ENCODE results near the gene RNF146. TPM values are rescaled to one million over a fixed set of nuclear protein-coding genes. Genes with fewer than 3 reads are reported as not detected.

Gene RNF146, protein sequence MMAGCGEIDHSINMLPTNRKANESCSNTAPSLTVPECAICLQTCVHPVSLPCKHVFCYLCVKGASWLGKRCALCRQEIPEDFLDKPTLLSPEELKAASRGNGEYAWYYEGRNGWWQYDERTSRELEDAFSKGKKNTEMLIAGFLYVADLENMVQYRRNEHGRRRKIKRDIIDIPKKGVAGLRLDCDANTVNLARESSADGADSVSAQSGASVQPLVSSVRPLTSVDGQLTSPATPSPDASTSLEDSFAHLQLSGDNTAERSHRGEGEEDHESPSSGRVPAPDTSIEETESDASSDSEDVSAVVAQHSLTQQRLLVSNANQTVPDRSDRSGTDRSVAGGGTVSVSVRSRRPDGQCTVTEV
- total RNA-seq (10 to 100 TPM; 12.5 to 14.1 TPM), total RNA-seq (10.1 to 51.7 (median 28.8) reads per million in 172 experiments)
- polyA plus RNA-seq (2013, experiment 1 of 2) = 35.5 TPM
- 26.9 TPM for polyA plus RNA-seq (2013, experiment 2 of 2)

DNA sequence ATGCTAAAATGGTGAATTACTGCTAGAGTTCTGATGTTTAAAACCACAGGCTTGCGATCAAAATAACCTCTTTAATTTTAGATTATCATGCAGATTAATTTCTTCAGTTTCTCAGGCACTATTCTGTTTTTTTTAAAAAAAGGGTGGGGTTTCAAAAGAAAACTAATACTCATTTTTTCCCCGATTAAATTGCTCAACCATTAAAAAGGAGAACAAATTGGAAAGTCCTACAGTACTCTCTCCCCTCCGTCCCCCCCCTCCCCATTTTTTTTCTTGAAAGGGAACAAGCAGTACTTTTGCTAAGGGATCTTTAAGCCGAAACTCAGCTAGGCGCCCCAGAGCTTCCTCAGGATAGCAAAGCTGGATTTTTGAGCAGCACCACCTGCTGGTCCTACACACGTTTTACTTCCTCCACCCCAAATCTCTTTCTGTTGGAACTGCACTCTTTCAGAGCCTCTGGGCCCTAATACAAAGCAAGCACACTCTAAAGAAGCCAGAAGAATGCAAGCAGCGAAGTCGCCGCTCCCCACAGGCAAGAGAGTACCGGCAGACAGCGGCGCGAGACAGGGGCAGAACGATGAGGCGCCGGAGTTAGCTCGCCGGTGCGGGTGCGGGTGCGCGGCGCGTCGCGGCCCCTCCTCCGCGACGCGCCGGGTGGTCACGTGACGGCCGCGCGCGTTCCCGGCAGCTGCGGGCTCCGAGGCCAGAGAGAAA, at the start of gene RNF146:
Gene RNF146, plus strand, starts transcription at position 687 of the 714 bp plus-strand sequence. CDS start 13,475 bp downstream, outside the sequence.
- Mint-ChIP-seq H3K27ac (peak within 1 kb of the TSS; percentile 96), H3K9me3 (no peaks in the 10 kb centered on the region)
- ATAC-seq (ENCODE audit: poor library complexity) = peak; percentile 74

DNA sequence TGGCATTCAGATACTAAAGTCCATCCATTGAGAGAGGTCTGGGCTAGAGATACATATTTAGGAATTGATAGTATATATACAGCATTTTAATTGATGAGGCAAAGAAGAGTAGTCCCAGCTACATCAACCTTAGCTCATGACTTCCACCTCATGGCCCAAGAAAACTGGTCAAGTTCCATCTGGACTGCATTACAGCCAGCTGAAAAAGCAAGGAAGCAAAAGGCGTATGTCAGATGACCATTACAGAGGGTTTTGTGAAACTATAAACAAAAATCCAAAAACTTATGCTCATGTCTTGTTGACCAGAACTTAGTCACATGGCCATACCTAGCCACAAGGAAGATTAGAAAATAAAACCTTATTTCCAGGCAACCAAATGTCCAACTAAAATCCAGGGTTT, 46.8 kb upstream of the RNF146 start:
- H3K27me3 ChIP-seq (ENCODE audit: control insufficient read depth in 1 of 2, insufficient read depth in 2 of 2, low read length in 2 of 2) = peaks cover 0 to 4% of the 10 kb centered on the region in 2 experiments
- Mint-ChIP-seq H3K9me3 (no peaks in the 10 kb centered on the region), H3K36me3 (ENCODE audit: low read depth) (no peaks in the 10 kb centered on the region), H3K4me3 (no peak overlapping the region), H3K4me1 (ENCODE audit: low read depth) (no peaks in the 10 kb centered on the region), H3K27me3 (peaks cover 48% of the 10 kb centered on the region), H3K27ac (no peak overlapping the region)
- ATAC-seq (ENCODE audit: poor library complexity) = no peak
- no peak overlapping the region for H3K27ac ChIP-seq (ENCODE audit: low read depth in 1 of 2, low read length in 2 of 2)
- H3K4me3 ChIP-seq (ENCODE audit: low read length) = no peak overlapping the region
- intact Hi-C loops (cut with DNase I, micrococcal nuclease) = no loop called here
- H3K36me3 ChIP-seq (ENCODE audit: insufficient read depth, low read length) = no peaks in the 10 kb centered on the region
- H3K4me1 ChIP-seq (ENCODE audit: insufficient read depth, low read length) = no peaks in the 10 kb centered on the region
- no peak for DNase-seq
- H3K9me3 ChIP-seq (ENCODE audit: control insufficient read depth in 1 of 2, insufficient read depth in 1 of 2, low read length in 2 of 2) = peaks cover 0 to 1% of the 10 kb centered on the region in 2 experiments
- ChIA-PET POLR2A (no interaction called here), CTCF (no interaction called here)
- TF ChIP-seq, protein P1, sequence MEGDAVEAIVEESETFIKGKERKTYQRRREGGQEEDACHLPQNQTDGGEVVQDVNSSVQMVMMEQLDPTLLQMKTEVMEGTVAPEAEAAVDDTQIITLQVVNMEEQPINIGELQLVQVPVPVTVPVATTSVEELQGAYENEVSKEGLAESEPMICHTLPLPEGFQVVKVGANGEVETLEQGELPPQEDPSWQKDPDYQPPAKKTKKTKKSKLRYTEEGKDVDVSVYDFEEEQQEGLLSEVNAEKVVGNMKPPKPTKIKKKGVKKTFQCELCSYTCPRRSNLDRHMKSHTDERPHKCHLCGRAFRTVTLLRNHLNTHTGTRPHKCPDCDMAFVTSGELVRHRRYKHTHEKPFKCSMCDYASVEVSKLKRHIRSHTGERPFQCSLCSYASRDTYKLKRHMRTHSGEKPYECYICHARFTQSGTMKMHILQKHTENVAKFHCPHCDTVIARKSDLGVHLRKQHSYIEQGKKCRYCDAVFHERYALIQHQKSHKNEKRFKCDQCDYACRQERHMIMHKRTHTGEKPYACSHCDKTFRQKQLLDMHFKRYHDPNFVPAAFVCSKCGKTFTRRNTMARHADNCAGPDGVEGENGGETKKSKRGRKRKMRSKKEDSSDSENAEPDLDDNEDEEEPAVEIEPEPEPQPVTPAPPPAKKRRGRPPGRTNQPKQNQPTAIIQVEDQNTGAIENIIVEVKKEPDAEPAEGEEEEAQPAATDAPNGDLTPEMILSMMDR (IDR thresholded peaks at IDR 0.05) = no peak

More for the DNA sequence above, at the start of gene RNF146:
- Histone ChIP-seq H3K27me3 (ENCODE audit: control insufficient read depth in 1 of 2, insufficient read depth in 2 of 2, low read length in 2 of 2) (no peaks in the 10 kb centered on the region), H3K36me3 (ENCODE audit: insufficient read depth, low read length) (no peaks in the 10 kb centered on the region), H3K4me1 (ENCODE audit: insufficient read depth, low read length) (no peaks in the 10 kb centered on the region), H3K4me3 (ENCODE audit: low read length) (peak within 1 kb of the TSS; percentile 79), H3K9me3 (ENCODE audit: control insufficient read depth in 1 of 2, insufficient read depth in 1 of 2, low read length in 2 of 2) (no peaks in the 10 kb centered on the region), H3K27ac (ENCODE audit: low read depth in 1 of 2, low read length in 2 of 2) (peak within 1 kb of the TSS; percentile 87 to 89)
- TF ChIP-seq, protein P1 (IDR thresholded peaks at IDR 0.05) = peak; percentile 71
- CTCF ChIA-PET = interaction anchor here (0.6 to 2.0 kb wide), 19 partner anchors 9 to 1521 kb away, joined by 3 to 15 read pairs (median 5); partner anchors contain the start of gene ECHDC1
- Mint-ChIP-seq H3K4me1 (ENCODE audit: low read depth) (peaks cover 50% of the 10 kb centered on the region), H3K27me3 (no peaks in the 10 kb centered on the region), H3K4me3 (peak within 1 kb of the TSS; percentile 100), H3K36me3 (ENCODE audit: low read depth) (peaks cover 11% of the 10 kb centered on the region)
- POLR2A ChIA-PET = interaction anchor here (0.5 to 2.2 kb wide), 19 partner anchors 10 to 1486 kb away, joined by 3 to 16 read pairs (median 4); partner anchors contain the start of genes ECHDC1, NCOA7, PTPRK and TRMT11
- intact Hi-C loops (cut with DNase I, micrococcal nuclease) = loop anchor here (5.0 to 10.0 kb wide), 5 partner anchors 76 to 1482 kb away; partner anchors contain the start of genes ECHDC1 (in 1 of the 2), PTPRK (in 1 of the 2) and TRMT11 (in 1 of the 2)
- peak; percentile 35 to 87 (median 66) for DNase-seq

DNA sequence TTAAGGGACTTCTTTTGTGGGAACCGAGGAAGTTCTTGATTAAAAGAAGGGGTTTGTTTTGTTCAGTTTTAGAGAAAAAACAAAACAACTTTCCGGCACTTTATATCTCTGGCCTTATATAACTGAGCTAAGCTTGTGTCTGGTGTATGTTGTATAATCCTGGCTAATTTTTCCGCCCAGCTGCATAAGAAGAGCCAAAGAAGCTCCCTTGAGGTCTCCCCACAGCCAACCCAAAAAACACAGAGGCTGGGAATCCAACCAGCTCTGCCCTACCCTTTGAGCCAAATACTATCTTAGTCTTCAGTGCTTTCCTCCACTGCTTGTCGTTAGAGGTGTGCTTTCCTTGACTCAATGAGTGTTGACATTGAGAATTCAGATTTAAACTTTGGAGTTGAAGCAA, 45.5 kb upstream of the RNF146 start:
- intact Hi-C loops (cut with DNase I, micrococcal nuclease) = no loop called here
- ATAC-seq (ENCODE audit: poor library complexity) = no peak
- CTCF ChIA-PET = no interaction called here

More for the DNA sequence above, 45.5 kb upstream of the RNF146 start:
- Mint-ChIP-seq H3K36me3 (ENCODE audit: low read depth) (no peaks in the 10 kb centered on the region), H3K9me3 (no peaks in the 10 kb centered on the region), H3K4me1 (ENCODE audit: low read depth) (no peaks in the 10 kb centered on the region), H3K27me3 (peaks cover 57% of the 10 kb centered on the region), H3K27ac (no peak overlapping the region), H3K4me3 (no peak overlapping the region)
- Histone ChIP-seq H3K4me1 (ENCODE audit: insufficient read depth, low read length) (no peaks in the 10 kb centered on the region), H3K27ac (ENCODE audit: low read depth in 1 of 2, low read length in 2 of 2) (no peak overlapping the region), H3K9me3 (ENCODE audit: control insufficient read depth in 1 of 2, insufficient read depth in 1 of 2, low read length in 2 of 2) (no peaks in the 10 kb centered on the region), H3K36me3 (ENCODE audit: insufficient read depth, low read length) (no peaks in the 10 kb centered on the region), H3K4me3 (ENCODE audit: low read length) (no peak overlapping the region), H3K27me3 (ENCODE audit: control insufficient read depth in 1 of 2, insufficient read depth in 2 of 2, low read length in 2 of 2) (peaks cover 0 to 4% of the 10 kb centered on the region in 2 experiments)
- no peak for DNase-seq
- TF ChIP-seq, protein P1 (IDR thresholded peaks at IDR 0.05) = no peak
- POLR2A ChIA-PET = no interaction called here
